Subcutaneous abdominal adipose tissue (tissue), 5 donors: ENCODE results near the gene D2HGDH.
"Not testable (repeated sequence)": the region's sequence is repeated elsewhere in the genome, so short reads cannot be mapped to it uniquely, and the experiment has no call there.

Experiments used
- H3K27ac ChIP-seq: one replicate; pipeline ENCODE4 v1.7.0; 2013; ENCODE audit warnings: low read depth, mild to moderate bottlenecking, inconsistent platforms, low read length, moderate library complexity
- H3K27me3 ChIP-seq, 5 donors: one replicate each; pipeline ENCODE4 v1.7.0; 2013; ENCODE audit warnings: low read length in 5 of 5, inconsistent platforms in 1 of 5; ENCODE audit not compliant: control insufficient read depth in 5 of 5, insufficient read depth in 4 of 5
- H3K36me3 ChIP-seq, 5 donors: one replicate each; pipeline ENCODE4 v1.7.0; 2013; ENCODE audit warnings: low read length in 5 of 5; ENCODE audit not compliant: control insufficient read depth in 5 of 5, insufficient read depth in 5 of 5
- H3K4me1 ChIP-seq, 5 donors: one replicate each; pipeline ENCODE4 v1.7.0; 2013; ENCODE audit warnings: low read length in 5 of 5, mild to moderate bottlenecking in 3 of 5, moderate library complexity in 1 of 5; ENCODE audit not compliant: control insufficient read depth in 5 of 5, insufficient read depth in 5 of 5
- H3K4me3 ChIP-seq, 5 donors: one replicate each; pipeline ENCODE4 v1.7.0; 2013; ENCODE audit warnings: low read length in 5 of 5, low read depth in 1 of 5
- H3K9ac ChIP-seq, 5 donors: one replicate each; pipeline ENCODE4 v1.7.0; 2013; ENCODE audit warnings: low read length in 5 of 5, mild to moderate bottlenecking in 4 of 5, moderate library complexity in 3 of 5
- H3K9me3 ChIP-seq, 5 donors: one replicate each; pipeline ENCODE4 v1.7.0; 2013; ENCODE audit warnings: low read length in 5 of 5; ENCODE audit not compliant: control insufficient read depth in 5 of 5
- donor health status: healthy.
- donor health status: healthy.
- donor health status: healthy.
- donor health status: healthy.
- donor health status: healthy.

The D2HGDH gene

GRCh38 chr2:241812730-241813643 is 78.6 kb downstream of the D2HGDH start:
- Histone ChIP-seq H3K9ac (no peak overlapping the region), H3K4me3 (no peak overlapping the region), H3K27ac (no peak overlapping the region), H3K4me1 (peaks cover 0 to 33% (median 16%) of the 10 kb centered on the region in 5 donors), H3K9me3 (no peaks in the 10 kb centered on the region), H3K27me3 (peaks cover 0 to 11% (median 2%) of the 10 kb centered on the region in 5 donors), H3K36me3 (no peaks in the 10 kb centered on the region)

GRCh38 chr2:241813644-241814392 is 79.4 kb downstream of the D2HGDH start:
- H3K27ac ChIP-seq: no peak overlapping the region
- H3K27me3 ChIP-seq: peaks cover 0 to 11% (median 2%) of the 10 kb centered on the region in 5 donors
- no peaks in the 10 kb centered on the region for H3K36me3 ChIP-seq

GRCh38 chr2:241814393-241814642 is 79.9 kb downstream of the D2HGDH start:
- H3K27me3 ChIP-seq: peaks cover 0 to 11% (median 0%) of the 10 kb centered on the region in 5 donors
- no peak overlapping the region for H3K9ac ChIP-seq
- H3K27ac ChIP-seq: no peak overlapping the region
- H3K9me3 ChIP-seq: no peaks in the 10 kb centered on the region
- no peaks in the 10 kb centered on the region for H3K36me3 ChIP-seq
- peaks cover 0 to 36% (median 19%) of the 10 kb centered on the region in 5 donors for H3K4me1 ChIP-seq
- H3K4me3 ChIP-seq: no peak overlapping the region

More at GRCh38 chr2:241813644-241814392, 79.4 kb downstream of the D2HGDH start:
- H3K9me3 ChIP-seq: no peaks in the 10 kb centered on the region
- H3K9ac ChIP-seq: no peak overlapping the region
- H3K4me1 ChIP-seq: peaks cover 0 to 36% (median 19%) of the 10 kb centered on the region in 5 donors
- no peak overlapping the region for H3K4me3 ChIP-seq

- Histone ChIP-seq H3K9ac (no peak overlapping the region), H3K4me1 (peaks cover 0 to 36% (median 19%) of the 10 kb centered on the region in 5 donors), H3K27ac (no peak overlapping the region), H3K27me3 (peaks cover 0 to 8% (median 0%) of the 10 kb centered on the region in 5 donors), H3K9me3 (no peaks in the 10 kb centered on the region), H3K4me3 (no peak overlapping the region), H3K36me3 (no peaks in the 10 kb centered on the region)
Observed at GRCh38 chr2:241814643-241815476, 80.4 kb downstream of the D2HGDH start.

- Histone ChIP-seq H3K27ac (no peak overlapping the region), H3K9me3 (no peaks in the 10 kb centered on the region), H3K27me3 (peaks cover 0 to 8% (median 3%) of the 10 kb centered on the region in 5 donors), H3K4me3 (no peak overlapping the region), H3K36me3 (no peaks in the 10 kb centered on the region), H3K9ac (no peak overlapping the region), H3K4me1 (peaks cover 0 to 30% (median 14%) of the 10 kb centered on the region in 5 donors)
Observed at GRCh38 chr2:241815477-241816430, 81.3 kb downstream of the D2HGDH start.

- Histone ChIP-seq H3K27me3 (peaks cover 0 to 14% (median 3%) of the 10 kb centered on the region in 5 donors), H3K4me3 (no peak overlapping the region), H3K9ac (no peak overlapping the region), H3K36me3 (no peaks in the 10 kb centered on the region), H3K27ac (no peak overlapping the region), H3K9me3 (no peaks in the 10 kb centered on the region), H3K4me1 (peaks cover 0 to 27% (median 7%) of the 10 kb centered on the region in 5 donors)
Observed at GRCh38 chr2:241816431-241817121, 82.1 kb downstream of the D2HGDH start.

- no peaks in the 10 kb centered on the region for H3K36me3 ChIP-seq
- H3K9ac ChIP-seq: no peak overlapping the region
- H3K27ac ChIP-seq: no peak overlapping the region
- H3K27me3 ChIP-seq: peaks cover 0 to 17% (median 7%) of the 10 kb centered on the region in 5 donors
- H3K4me3 ChIP-seq: no peak overlapping the region
- peaks cover 0 to 34% (median 7%) of the 10 kb centered on the region in 5 donors for H3K4me1 ChIP-seq
- no peaks in the 10 kb centered on the region for H3K9me3 ChIP-seq
Observed at GRCh38 chr2:241817126-241817820, 82.8 kb downstream of the D2HGDH start.

GRCh38 chr2:241817821-241818215 is 83.4 kb downstream of the D2HGDH start:
- Histone ChIP-seq H3K4me1 (peaks cover 0 to 32% (median 7%) of the 10 kb centered on the region in 5 donors), H3K27me3 (peaks cover 0 to 21% (median 10%) of the 10 kb centered on the region in 5 donors)
- H3K27ac ChIP-seq, H3K36me3 ChIP-seq, H3K4me3 ChIP-seq, H3K9me3 ChIP-seq, H3K9ac ChIP-seq: not testable (repeated sequence)
